Inferior parietal cortex (tissue), 1 donor: Measurements from ENCODE around the gene CD63.

Experiments
- DNase-seq: peaks from one replicate; pipeline ENCODE4 v3.0.0-alpha.2; 2016; ENCODE audit errors: extremely low spot score

CD63 gene

DNA sequence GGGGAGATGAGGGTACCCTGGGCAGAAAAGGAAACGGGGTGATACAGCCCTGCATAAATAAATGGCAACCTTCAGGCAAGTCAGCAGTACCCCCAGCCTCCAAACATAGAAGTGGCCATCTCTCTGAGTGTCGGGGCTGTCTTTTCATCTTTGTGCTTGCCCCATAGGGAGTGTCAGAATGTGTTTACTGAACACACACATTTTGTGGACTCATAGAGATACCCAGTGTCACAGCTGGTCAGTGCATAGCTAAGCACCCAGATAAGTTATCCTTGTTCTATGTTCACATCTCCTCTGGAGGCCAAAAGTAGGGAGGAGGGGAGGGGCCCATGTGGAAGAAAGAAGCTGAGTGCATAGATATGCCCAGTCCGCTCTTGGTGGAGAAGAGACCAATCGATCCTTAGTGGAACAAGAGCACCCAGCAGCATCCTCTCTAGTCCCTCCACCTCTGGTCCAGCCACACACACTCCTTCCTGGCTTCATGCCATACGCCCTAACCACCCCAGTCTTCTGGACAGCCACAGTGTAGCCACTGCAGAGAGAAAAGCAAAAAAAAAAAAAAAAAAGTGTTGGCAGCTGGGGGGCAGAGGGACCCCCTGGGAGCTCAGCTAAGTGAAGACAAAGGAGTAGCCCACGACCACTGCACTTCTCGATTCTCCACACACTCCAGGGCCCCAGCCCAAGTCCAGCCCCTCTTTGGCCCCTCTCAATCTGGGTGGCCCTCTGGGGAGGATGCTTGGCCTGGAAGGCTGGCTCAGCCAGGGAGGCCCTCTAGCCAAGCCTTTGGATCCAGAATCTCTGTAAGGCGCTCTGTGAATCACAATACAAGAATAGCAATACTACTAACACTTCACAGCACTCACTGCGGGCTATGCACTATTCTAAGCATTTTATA is 23.7 kb downstream of the CD63 start:
- no peak for DNase-seq

DNA sequence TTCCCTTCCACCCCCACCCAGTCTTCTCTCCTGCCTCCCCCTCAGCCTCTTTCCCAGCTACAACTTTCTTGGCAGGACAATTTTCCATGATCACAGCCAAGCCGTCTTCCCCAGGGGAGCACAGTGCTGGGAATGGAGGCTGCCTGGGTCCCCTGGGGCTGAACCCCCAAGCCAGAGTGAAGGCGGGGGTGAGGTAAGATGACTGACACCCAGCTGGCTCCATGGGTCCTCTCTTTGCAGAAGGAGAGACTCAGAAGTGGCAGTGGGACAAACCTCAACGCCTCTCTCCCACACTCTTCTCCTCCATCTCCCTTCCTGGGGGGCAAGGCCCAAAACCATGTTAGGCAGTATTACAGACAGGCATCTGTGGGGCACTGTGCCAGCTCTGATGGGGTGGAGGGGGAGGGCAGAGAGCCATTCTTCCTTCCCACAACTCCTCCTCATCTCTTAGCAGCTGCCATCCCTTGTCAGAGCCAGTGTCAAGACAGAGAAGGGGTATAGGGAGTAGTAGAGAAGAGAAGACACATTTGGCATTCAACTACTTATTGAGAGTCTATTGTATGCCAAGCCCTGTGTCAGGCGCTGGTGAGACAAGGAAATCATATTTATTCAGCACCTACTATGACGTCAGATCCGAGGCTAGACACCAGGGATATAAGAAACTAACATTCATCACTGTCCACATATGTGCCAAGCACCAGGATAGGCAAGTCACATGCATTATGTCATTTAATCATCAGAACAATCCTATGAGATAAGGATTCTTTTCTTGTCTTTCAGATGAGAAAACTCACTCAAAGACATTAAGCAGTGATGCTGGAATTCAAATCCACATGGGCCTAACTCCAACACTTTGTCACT is 24.7 kb downstream of the CD63 start:
- no peak for DNase-seq

DNA sequence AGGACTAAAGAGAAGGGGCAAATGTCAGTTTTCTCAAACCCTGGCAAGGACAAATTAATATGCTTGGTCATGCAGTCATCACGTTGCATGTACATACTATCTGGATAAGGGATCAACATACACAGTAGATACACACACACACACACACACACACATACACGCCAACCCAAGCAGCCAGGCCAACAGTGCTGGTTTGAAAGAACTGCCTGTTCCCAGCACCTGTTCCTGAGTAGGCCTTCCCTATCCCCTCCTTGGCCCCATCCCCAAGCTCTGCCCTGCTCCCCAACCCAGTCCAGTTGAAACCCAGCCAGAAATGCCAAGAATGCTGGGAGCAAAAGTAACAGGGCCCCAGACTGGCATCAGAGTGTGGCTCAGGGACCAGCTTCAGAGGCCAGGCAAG is 25.5 kb downstream of the CD63 start:
- no peak for DNase-seq

DNA sequence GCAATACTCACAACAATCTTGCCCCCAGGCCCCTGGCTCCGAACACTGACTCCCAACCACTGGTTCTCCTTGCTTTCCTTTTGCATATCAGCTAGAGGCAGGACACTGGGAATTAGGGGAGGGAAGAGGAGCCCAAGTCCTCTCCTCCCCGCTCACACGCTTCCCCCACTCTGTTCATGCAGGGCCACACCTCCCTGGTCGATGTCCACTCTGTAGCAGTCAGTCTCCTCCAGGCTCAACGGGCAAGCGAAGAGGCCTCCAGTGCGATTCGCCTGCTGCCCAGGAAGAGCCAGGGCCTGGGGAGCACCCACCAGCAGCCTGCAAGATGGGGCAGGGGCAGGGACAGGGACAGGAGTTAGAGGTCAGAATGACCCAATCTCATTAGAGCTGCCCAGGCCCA is 25.9 kb downstream of the CD63 start:
- DNase-seq: no peak

DNA sequence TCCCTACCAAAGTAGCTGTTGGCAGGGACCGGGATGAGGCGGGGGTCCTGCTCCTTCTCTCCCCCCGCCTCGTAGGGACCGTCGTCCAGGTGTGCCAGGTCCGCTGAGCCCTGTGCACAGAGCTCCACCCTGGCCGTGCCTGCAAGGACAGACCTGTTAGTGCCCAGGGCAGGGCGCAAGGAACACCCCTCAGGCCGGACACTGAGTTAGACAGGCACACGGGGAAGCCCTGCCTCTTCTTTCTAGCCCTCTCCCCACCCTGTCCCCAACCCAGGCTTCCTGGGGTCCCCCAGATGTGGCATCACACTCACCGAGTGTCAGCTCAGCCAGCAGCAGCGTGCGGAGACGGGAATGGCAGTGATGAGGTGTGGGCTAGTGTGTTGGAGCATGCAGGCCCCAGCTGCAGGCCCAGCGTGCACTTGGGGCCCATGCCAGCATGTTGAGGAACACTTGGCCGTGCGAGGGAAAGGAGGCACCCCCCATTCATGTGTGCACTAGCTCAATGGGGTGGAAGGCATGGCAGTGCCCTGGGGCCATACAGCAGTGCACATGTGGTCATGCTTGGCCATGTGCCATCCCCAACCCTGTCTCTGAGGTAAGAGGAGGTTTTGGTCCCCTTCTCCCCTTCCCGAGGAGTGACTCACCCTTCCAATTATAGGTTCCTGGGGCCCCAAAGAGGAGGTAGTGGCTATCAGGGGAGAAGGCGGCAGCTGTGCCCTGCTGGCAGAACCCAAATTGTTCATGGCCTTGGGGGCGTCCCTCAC is 28.4 kb downstream of the CD63 start:
- no peak for DNase-seq

DNA sequence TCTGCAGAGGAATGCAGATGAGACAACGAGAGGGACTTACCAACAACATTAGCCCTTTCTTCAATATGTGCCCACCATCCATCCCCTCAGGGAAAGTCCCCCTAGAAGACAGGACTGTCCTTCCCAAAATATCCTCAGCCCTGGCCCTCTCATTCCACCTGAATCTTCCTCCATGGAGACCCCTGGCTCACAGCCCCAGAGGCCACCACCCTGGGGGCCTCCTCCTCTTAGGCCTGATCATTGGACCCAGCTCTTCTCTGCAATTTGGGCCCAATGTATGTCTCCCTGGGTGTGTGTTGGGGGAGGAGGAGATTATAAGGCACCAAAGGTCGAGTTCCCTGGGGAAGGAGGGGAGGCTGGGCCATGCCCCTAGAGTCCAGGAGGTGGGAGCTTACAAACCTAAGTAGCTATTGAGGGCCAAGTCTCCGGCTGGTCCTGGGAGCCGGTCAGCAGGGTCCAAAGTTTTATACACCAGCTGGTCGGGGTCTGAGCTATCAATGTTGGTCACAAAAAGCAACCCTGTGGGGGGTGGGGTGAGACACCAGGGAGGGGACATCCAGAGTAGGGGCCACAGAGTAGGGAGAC is 29.2 kb downstream of the CD63 start:
- DNase-seq: no peak

DNA sequence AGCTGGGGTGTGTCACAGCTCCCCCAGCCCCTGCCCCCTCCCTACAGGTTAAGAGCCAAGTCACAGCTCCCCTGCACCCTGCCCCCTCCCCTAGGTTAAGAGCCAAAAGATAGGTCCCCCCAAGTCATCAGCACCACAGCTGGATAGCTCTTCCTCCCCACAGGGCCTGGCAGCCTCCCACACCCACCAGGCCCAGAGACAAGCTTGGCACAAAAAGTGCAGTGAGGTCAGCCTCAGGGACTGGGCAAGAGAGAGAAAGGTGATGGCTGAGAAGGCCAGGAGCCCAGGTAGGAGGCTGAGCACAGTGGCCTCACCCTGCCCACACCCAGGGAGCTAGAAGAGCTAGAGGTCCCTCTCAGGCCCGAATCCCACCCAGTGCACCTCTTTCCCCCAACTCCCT is 29.8 kb downstream of the CD63 start:
- no peak for DNase-seq

DNA sequence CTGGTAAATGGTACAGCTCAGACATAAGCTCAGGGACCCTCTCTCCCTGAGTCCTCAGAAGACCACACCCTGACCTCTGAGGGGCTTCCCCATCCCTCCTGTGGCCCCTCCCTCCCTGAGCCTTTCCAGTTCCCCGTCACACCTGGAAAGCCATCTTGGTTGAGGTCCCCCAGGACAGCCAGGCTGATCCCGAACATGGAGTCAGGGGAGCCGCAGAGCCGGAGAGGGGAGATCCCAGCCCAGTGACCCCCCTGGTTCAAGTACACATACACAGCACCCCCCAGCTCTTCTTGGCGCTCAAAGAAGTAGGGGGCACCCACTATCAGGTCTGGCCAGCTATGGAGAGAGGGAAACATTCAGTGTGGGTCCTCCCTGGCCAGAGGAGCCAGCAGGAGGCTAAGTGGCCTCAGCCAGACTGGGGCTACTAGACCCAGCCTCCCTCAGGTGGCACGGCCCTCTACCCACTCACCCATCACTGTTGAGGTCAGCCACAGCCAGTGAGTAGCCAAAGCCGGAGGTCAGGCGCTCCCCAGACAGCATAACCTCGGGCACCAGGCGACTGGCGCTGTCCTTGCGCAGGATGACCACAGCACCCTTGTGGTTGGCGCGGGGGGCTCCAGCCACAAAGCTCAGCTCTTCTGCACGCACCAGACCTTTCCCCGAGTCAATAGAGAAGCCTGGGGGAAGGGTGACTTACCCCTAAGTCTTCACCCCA is 30.4 kb downstream of the CD63 start:
- DNase-seq: no peak

DNA sequence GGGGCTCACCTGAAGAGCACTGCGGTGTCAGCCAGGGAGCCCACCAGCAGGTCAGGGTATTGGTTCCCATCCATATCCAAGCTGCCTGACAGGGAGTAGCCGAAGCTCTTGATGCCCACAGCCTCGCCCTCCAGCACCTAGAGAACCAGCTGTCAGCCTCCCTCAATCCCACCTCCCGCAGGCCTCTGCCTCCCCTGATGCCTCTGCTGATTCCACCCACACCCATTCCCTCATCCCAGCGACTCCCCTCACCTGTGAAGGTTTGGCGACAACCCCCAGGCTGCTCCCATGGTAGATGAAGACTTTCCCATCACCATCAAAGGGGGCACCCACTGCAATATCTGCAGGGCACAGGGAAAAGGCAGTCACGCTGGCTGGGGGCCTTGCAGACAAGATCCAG is 31.1 kb downstream of the CD63 start:
- no peak for DNase-seq

DNA sequence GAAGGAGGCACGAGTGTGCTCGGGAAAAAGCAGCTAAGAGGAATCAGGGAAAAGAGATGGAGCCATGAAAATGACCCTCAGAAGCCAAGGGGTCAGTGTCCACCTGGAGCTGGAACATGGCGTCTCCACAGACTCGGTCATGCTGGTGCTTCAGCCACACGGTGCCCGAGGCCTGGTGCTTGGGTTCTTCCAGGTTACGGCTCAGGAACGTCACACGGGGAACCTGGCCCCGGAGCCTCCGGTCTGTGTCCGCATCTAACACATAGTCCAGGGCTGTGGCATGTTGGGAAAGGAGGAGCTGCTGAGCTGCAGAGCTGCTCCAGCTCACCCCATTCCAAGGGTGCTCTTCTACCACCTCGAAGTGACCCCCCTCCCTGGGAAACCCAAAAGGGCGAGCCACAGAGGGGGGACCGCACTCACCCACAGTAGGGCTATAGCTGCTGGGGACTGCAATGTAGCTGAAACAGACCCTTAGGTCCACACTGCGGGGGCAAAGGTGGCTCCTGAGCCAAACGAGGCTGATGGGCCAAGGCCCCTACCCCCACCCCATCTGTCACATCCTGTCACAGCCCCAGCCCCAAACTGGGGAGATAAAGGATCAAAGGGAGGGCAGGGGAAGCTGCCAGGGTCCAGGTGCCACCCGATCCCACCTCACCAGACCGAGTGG is 31.9 kb downstream of the CD63 start:
- no peak for DNase-seq

DNA sequence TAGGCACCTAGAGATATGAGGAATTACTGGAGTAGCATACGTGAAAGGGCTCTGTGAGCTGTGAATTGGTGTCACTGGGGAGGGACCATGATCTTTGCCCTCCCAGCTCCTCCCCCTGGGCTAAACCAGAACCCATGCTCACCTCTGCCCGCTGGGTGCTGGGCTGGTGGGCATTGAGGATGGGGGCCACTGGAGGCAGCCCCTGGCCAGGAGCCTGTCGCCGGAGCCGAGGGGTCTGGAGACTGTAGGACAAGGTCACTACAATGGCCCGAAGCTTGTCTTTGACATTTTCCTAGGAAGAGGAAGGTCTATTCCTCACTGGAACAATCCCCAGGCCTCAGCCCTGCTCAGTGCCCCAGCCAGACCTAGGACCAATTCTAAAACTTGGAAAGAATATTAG is 32.7 kb downstream of the CD63 start:
- DNase-seq: no peak

DNA sequence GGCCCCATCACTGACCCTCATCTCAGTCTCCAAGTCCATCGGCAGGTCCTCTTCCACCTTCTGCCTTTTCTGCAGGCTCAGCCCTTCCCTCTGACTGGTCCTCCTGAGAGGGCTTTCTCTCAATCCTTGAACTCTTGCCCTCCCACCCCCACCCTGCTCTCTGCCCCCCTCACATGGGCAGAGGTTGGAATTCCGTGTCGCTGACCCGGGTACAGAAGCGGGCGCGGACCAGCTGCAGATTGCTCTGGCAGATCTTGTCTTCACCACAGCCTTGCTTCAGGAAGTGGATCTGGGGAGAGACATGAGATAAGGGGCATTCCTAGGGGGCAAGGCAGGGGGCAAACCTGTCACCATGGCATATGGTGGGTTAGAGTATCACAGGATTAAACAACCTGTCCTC is 33.5 kb downstream of the CD63 start:
- DNase-seq: no peak

DNA sequence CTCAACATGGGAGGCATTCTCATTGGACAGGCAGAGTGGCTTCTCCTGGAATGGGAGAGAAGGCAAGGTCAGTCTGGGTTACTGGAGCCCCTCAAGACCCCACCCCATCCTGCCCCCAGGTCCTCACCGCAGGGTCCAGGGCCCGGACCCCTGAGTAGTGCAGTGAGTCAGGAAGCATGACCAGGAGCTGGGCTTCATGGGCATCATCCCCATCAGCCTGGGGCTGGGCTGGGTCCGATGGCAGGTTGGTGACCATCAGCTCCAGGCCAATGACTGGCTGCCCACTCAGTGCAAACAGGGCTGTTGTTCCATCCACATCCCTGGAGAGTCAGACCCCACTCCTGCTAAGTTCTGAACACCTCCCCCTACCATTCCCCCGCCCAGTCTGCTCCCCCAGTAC is 34.2 kb downstream of the CD63 start:
- no peak for DNase-seq

DNA sequence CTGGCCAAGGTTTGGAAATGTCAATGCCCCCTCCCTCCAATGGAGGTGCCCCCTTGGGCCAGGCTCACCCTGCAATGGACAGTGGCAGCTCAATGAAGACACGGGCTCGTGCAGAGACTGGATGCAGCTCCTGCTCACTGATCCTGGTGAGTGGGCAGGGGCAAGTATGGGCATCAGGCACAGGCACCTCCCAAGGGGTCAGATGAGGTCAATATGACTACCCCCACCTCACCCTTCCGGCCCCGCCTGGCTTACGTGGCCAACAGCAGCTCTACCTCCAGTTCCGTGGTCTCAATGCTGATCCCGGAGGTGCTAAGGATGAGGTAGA is 34.7 kb downstream of the CD63 start:
- DNase-seq: no peak

DNA sequence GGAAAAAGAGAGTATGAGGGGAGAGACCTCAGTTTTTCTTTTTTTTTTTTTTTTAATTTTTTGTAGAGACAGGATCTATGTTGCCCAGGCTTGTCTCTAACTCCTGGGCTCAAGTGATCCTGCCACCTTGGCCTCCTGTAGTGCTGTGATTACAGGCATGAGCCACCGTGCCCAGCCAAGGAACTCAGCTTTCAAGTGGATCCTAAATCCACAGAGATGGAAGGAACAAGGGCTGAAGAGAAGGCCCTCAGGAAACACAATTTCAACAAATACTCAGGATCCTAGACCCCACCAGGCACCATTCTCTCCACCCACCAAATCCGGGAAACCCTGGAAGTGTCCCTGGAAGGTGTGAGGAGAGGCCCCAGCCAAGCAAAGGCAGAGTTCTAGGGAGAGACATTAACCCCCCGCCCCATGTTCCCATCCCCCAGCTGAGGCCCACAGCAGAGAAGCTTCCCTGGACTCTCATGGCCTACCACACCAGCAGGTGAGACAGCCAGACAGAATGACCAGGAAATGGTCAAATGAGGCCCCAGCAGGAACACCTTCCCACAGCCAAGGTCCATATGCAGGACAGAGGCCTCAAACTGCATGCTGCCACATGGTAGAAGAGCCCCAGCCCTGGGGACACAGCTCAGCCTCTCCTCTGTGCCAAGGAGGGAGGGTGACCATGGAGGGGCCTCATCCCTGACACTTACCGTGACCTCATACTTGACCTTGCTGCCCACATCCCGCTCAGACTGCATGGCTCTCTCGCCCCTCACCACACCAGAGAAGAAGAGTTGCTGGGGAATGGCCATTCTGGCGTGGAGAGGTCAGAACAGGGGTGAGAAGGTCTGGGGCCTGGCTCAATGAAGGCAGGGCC is 35.3 kb downstream of the CD63 start:
- no peak for DNase-seq

DNA sequence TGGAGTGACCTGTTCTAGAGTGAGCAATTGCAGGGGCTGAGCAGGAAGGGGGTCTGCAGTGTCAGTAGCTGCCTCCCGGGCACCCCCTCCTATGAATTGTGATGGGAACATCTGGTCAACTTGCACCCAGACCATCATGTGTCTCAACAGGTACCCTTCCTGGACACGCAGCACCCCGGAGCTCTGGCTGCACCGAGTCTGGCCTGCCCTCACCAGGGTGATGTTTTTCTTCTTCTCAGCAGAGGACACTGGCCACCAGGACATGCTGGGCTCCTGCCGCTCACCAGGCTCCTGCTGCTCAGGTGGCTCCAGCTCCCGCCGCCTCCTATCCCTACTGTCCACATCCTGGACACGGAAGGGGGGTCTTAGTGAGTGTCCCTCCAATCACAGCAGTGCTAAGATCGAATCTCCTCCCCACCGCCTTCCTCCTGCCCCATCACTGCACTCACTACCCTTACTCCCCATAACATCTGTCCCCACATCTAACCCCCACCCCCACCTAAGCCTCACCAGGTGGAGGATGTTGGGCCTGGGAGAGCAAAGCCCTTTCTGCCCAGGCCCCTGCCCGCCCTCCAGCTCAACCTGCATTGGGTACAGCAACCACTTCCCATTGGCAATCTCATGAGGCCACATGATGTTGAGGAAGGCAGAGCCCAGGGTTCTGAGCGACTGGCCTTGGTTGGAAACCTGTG is 36.0 kb downstream of the CD63 start:
- no peak for DNase-seq

DNA sequence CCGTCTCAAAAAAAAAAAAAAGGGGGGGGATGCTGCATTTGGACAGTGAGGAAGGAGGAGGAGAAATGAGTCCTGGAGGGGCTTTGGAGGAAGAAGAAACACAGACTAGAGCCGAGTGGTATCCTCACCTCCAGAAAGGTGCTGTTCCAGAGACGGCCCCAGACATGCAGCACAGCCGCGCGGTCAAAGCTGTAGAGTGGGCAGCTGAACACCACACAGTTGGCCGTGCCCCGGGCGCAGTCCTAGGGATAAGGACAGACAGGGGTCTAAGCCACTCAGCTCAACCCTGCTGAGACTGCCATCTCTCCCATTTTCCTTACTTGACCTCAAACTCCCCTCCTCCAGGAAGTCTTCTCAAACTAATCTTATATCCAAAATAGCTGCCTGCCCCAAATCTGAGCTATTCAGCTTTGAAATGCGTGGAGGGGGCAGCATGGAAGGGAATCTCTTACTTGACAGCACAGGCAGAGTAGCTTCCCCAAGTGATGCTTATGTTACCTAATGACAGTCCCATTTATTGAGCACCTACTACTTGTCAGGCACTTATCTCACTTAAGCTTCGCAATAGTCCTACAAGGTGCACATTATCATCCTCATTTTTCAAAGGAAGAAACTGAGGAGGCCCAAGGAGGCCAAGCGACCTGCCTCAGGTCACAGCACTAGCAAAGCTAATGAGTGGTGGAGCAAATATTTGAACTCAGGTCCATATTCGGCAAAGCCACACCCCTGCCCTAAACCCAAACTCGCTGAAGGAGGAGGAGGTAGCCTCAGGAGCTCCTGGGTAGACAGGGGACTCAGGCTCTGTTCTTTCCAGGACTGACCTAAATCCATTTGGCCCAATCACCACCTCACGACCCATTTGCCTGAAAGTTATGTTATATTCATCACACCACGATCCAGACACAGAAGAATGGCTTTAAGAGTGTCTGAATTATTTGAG is 39.8 kb downstream of the CD63 start:
- DNase-seq: no peak

DNA sequence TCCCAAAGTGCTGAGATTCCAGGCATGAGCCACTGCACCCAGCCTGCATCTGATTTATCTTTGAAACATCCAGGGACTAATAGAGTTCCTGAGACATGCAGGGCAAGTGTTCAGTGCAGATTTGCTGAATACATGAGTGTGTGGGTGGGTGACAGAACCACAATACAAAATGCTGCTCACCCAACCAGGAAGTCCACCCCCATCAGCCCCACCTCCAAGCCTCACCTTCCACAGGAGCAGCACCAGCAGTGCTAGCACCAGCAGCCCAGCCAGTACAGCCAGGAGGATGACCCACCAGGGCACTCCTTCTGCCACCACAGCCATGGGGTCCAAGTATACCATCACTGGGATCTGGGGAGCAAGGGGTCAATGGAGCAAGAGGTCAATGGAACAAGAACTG is 41.1 kb downstream of the CD63 start:
- DNase-seq: no peak
